GM10266 (cell line): ENCODE measurements around the gene RAMP1.

Experiments
- DNase-seq: peaks from one replicate; pipeline ENCODE4 v3.0.0; 2012; ENCODE audit errors: extremely low spot score
- TF ChIP-seq, protein P1 (sequence below): IDR thresholded peaks from 2 replicates; pipeline ENCODE4 v1.5.1; 2012; ENCODE audit warnings: mild to moderate bottlenecking, low read depth; ENCODE audit not compliant: control insufficient read depth, insufficient read depth; ENCODE audit errors: missing control alignments

Gene RAMP1

DNA sequence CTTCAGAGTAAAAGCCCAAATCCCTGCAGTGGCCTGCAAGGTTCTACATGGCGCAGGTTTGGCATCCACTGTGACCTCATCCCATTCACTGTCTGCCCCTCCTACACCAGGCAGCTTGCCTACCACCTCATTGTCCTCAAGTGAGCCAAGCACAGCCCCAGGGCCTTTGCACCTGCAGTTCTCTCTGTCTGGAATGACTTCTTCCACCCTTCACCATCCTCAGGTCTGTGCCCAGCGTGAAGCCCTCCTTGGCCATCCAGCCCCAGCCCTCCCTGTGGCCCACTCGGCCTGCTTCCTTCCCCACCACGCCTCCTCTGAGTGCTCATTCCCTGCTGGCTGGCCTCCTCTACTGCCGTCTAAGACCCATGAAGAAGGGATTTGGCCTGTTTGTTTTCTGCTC lies 74.8 kb downstream of the RAMP1 start:
- TF ChIP-seq, protein P1, sequence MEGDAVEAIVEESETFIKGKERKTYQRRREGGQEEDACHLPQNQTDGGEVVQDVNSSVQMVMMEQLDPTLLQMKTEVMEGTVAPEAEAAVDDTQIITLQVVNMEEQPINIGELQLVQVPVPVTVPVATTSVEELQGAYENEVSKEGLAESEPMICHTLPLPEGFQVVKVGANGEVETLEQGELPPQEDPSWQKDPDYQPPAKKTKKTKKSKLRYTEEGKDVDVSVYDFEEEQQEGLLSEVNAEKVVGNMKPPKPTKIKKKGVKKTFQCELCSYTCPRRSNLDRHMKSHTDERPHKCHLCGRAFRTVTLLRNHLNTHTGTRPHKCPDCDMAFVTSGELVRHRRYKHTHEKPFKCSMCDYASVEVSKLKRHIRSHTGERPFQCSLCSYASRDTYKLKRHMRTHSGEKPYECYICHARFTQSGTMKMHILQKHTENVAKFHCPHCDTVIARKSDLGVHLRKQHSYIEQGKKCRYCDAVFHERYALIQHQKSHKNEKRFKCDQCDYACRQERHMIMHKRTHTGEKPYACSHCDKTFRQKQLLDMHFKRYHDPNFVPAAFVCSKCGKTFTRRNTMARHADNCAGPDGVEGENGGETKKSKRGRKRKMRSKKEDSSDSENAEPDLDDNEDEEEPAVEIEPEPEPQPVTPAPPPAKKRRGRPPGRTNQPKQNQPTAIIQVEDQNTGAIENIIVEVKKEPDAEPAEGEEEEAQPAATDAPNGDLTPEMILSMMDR: no peak

GRCh38 chr2:237935740-237936452 lies 76.5 kb downstream of the RAMP1 start:
- TF ChIP-seq, protein P1: no peak
- DNase-seq: no peak

More for the DNA sequence above, 74.8 kb downstream of the RAMP1 start:
- no peak for DNase-seq

DNA sequence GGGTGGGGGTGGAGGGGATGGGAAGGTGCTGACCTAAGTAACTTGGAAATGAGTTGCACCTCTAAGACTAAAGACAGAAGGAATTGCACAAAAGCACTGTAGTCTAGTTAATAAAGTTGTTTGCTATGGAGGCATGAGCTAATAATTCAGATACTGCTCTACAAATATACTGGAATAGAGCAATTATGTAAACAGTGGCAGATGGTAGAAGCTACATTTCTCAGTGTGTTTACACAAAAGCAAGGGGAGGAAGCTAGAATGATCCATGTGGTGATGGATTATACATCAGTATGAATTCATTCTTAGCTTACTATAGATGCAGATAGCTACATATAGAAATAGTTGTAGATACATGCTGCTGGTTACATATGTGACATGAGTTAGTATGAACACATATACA lies 79.8 kb downstream of the RAMP1 start:
- DNase-seq: no peak
- TF ChIP-seq, protein P1: no peak

- no peak for DNase-seq
- TF ChIP-seq, protein P1: no peak
These were observed 81.4 kb downstream of the RAMP1 start for GRCh38 chr2:237940828-237941227.

- no peak for DNase-seq
- TF ChIP-seq, protein P1: no peak
These were observed 81.8 kb downstream of the RAMP1 start for GRCh38 chr2:237941239-237941638.

GRCh38 chr2:237942513-237942899 lies 83.1 kb downstream of the RAMP1 start:
- no peak for DNase-seq
- TF ChIP-seq, protein P1: no peak

- DNase-seq: no peak
These were observed 84.1 kb downstream of the RAMP1 start for GRCh38 chr2:237943395-237944094.

More at GRCh38 chr2:237943395-237944094, 84.1 kb downstream of the RAMP1 start:
- TF ChIP-seq, protein P1: no peak
